ENCODE results near the gene JMY. TPM values are rescaled to one million over a fixed set of nuclear protein-coding genes. Genes with fewer than 3 reads are reported as not detected.
A peak's percentile ranks its signal among the peaks of the same experiment; 100 is the strongest.

The JMY gene
- total and polyA plus RNA-seq, 4 donors, result 2.0 to 33.6 (median 4.9) TPM

DNA sequence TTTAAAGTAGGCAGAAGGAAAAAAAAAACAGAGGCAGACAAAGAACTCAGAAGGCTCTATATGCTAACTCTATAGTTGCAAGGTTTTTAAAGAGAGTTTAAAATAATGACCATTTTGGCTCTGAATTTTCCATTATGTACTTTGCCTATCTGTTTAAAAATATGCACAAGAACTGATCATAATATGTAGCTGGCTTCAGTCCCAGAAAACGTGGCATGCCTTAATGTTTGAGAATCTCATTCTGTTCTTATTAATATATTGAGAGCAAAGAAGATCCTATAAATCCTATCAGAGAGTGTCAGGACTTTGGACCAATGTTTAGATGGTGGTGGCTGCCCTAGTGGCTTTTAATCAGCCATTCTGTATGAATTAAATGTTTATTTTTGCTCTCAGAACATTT is 121.5 kb downstream of the JMY start:
- no peak overlapping the region for H3K9ac ChIP-seq (ENCODE audit: insufficient read depth in 1 of 2, low read length in 2 of 2)
- no peak overlapping the region for H3K27ac ChIP-seq (ENCODE audit: low read depth in 1 of 2, low read length in 1 of 2)
- TF ChIP-seq, protein P1, sequence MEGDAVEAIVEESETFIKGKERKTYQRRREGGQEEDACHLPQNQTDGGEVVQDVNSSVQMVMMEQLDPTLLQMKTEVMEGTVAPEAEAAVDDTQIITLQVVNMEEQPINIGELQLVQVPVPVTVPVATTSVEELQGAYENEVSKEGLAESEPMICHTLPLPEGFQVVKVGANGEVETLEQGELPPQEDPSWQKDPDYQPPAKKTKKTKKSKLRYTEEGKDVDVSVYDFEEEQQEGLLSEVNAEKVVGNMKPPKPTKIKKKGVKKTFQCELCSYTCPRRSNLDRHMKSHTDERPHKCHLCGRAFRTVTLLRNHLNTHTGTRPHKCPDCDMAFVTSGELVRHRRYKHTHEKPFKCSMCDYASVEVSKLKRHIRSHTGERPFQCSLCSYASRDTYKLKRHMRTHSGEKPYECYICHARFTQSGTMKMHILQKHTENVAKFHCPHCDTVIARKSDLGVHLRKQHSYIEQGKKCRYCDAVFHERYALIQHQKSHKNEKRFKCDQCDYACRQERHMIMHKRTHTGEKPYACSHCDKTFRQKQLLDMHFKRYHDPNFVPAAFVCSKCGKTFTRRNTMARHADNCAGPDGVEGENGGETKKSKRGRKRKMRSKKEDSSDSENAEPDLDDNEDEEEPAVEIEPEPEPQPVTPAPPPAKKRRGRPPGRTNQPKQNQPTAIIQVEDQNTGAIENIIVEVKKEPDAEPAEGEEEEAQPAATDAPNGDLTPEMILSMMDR (IDR thresholded peaks at IDR 0.05; ENCODE audit: control extremely low read depth, extremely low read depth), result no peak
- no peaks in the 10 kb centered on the region for H3K36me3 ChIP-seq (ENCODE audit: control insufficient read depth in 4 of 4, insufficient read depth in 4 of 4, low read length in 4 of 4)
- ATAC-seq (ENCODE audit: insufficient read depth, low FRiP score) (no peak), DNase-seq (peak; percentile 15 to 53 (median 38))
- H3K4me3 ChIP-seq, result no peak overlapping the region
- 24 to 54% methylated on average over 1 of the region's 1 CpG for WGBS, 2 donors
- no peaks in the 10 kb centered on the region for H3K27me3 ChIP-seq (ENCODE audit: control insufficient read depth in 3 of 3, insufficient read depth in 3 of 3, low read length in 2 of 3)
- H3K4me1 ChIP-seq (ENCODE audit: control insufficient read depth in 5 of 5, insufficient read depth in 5 of 5, low read length in 5 of 5), result peaks cover 0 to 4% (median 2%) of the 10 kb centered on the region in 5 donors
- no peaks in the 10 kb centered on the region for H3K9me3 ChIP-seq (ENCODE audit: control insufficient read depth in 4 of 4, insufficient read depth in 3 of 4, low read length in 3 of 4)

Small RNA genes lying within 50 kb of the gene (small RNA-seq; reads per million reads assigned to genes)
- not detected for gene AC016559.1 (ENCODE audit: low replicate concordance)
- gene RF00425 (ENCODE audit: low replicate concordance), result not detected

Other genes with a start within 250 kb of the JMY start
- 1 to 10 TPM; 1.7 to 2.6 TPM for gene DMGDH, start 166.5 kb upstream of the JMY start, total RNA-seq
- gene DMGDH, start 166.5 kb upstream of the JMY start, polyA plus RNA-seq, result under 1 TPM; 0.24 to 0.55 TPM
- 1 to 10 TPM; 1.4 to 4.6 TPM for gene BHMT2, start 166.4 kb upstream of the JMY start, total RNA-seq
- gene BHMT2, start 166.4 kb upstream of the JMY start, polyA plus RNA-seq, result 1 to 10 TPM; 1.0 to 2.0 TPM
- under 1 TPM; 0.46 to 0.55 TPM for gene BHMT, start 124.3 kb upstream of the JMY start, total RNA-seq
- under 1 TPM in 1 of 2 donors, not detected in 1; 0.06 TPM for gene BHMT, start 124.3 kb upstream of the JMY start, polyA plus RNA-seq

Data from lung (tissue), 13 donors.